Osteocyte (in vitro differentiated cells): ENCODE measurements around the gene VSNL1. TPM values are rescaled to one million over a fixed set of nuclear protein-coding genes. Genes with fewer than 3 reads are reported as not detected.

Experiments used
- DNase-seq: peaks from one replicate; pipeline ENCODE4 v3.0.0; 2021; ENCODE audit warnings: mixed read lengths; ENCODE audit not compliant: unreplicated experiment; ENCODE audit errors: extremely low spot score
- H3K27ac Mint-ChIP-seq: one replicate; pipeline ENCODE4 v1.8.0; 2021; ENCODE audit warnings: mild to moderate bottlenecking, mixed read lengths; ENCODE audit not compliant: unreplicated experiment
- H3K27me3 Mint-ChIP-seq: one replicate; pipeline ENCODE4 v1.8.0; 2021; ENCODE audit warnings: mixed read lengths; ENCODE audit not compliant: unreplicated experiment
- H3K36me3 Mint-ChIP-seq: one replicate; pipeline ENCODE4 v1.8.0; 2021; ENCODE audit warnings: mixed read lengths; ENCODE audit not compliant: unreplicated experiment
- H3K4me1 Mint-ChIP-seq: one replicate; pipeline ENCODE4 v1.8.0; 2021; ENCODE audit warnings: mixed read lengths; ENCODE audit not compliant: unreplicated experiment
- H3K4me3 Mint-ChIP-seq: one replicate; pipeline ENCODE4 v1.8.0; 2021; ENCODE audit warnings: mild to moderate bottlenecking, moderate library complexity, mixed read lengths; ENCODE audit not compliant: unreplicated experiment
- H3K9me3 Mint-ChIP-seq: one replicate; pipeline ENCODE4 v1.8.0; 2021; ENCODE audit warnings: mixed read lengths; ENCODE audit not compliant: unreplicated experiment
- total RNA-seq: library from RNA; stranded (reverse); gene quantifications from 2 replicates; pipeline ENCODE4 v1.2.1, GENCODE V29; 2021
- TF ChIP-seq, protein P1 (sequence below): fragments of 200-600 bp; sonication (generic); IDR thresholded peaks from 2 replicates; pipeline ENCODE4 v1.5.0; 2021; ENCODE audit warnings: antibody characterized with exemption, mild to moderate bottlenecking, moderate library complexity

Gene VSNL1
- total RNA-seq, 1 donor from 2014 or later: not detected

DNA sequence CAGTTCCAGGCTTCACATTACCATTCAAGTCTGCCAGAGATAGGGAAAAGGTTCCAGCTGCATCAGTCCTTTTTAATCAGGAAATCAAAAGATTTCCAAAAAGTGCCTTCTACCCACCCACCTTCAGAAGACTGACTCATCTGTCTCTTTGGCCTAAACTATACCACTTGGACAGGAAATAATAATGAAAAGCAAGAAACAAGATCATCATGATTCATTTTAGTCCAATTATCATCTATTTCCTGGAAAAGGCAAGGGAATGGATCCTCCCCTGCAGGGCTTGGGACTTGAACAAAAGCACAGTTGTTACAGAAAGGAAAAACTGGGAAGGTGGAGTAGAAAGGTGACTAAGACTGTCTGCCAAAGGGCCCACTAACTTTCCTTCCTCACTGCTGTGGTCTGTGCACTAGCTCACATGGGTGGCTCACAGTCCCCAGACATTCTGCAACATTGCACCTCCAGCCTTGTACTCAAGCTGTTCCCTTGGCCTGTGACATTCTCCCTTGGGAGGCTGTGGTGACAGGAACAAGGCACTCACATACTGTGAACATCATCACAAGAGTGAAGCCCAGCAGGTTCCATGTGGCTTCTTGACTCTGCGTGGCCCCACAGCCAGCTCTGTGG is 75.3 kb downstream of the VSNL1 start:
- H3K36me3 Mint-ChIP-seq: no peaks in the 10 kb centered on the region
- H3K4me3 Mint-ChIP-seq: no peak overlapping the region
- TF ChIP-seq, protein P1, sequence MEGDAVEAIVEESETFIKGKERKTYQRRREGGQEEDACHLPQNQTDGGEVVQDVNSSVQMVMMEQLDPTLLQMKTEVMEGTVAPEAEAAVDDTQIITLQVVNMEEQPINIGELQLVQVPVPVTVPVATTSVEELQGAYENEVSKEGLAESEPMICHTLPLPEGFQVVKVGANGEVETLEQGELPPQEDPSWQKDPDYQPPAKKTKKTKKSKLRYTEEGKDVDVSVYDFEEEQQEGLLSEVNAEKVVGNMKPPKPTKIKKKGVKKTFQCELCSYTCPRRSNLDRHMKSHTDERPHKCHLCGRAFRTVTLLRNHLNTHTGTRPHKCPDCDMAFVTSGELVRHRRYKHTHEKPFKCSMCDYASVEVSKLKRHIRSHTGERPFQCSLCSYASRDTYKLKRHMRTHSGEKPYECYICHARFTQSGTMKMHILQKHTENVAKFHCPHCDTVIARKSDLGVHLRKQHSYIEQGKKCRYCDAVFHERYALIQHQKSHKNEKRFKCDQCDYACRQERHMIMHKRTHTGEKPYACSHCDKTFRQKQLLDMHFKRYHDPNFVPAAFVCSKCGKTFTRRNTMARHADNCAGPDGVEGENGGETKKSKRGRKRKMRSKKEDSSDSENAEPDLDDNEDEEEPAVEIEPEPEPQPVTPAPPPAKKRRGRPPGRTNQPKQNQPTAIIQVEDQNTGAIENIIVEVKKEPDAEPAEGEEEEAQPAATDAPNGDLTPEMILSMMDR: no peak
- H3K27ac Mint-ChIP-seq: no peak overlapping the region
- no peaks in the 10 kb centered on the region for H3K27me3 Mint-ChIP-seq
- DNase-seq: no peak
- H3K9me3 Mint-ChIP-seq: no peaks in the 10 kb centered on the region
- H3K4me1 Mint-ChIP-seq: no peaks in the 10 kb centered on the region

DNA sequence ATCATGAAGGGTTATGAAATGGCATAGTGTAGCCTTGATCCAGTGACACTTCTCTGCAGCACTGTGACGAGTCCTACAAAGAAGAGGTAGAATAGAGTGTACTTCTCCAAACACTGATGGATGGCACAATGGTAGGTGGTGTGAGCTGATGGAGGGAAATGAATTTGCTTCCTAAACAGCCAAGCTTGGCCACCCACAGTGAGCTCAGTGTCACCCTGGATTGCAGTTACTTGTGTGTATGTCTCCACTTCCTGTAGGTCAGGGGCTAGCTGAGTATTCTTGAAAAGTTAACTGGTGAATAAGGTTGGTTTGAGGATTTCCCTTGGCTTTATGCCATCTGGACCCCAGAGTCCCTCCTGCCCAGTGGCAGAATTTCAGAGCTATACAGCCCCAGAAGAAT is 75.9 kb downstream of the VSNL1 start:
- Mint-ChIP-seq H3K27me3 (no peaks in the 10 kb centered on the region), H3K4me3 (no peak overlapping the region), H3K9me3 (no peaks in the 10 kb centered on the region), H3K27ac (no peak overlapping the region), H3K4me1 (no peaks in the 10 kb centered on the region), H3K36me3 (no peaks in the 10 kb centered on the region)
- no peak for DNase-seq
- TF ChIP-seq, protein P1: no peak

DNA sequence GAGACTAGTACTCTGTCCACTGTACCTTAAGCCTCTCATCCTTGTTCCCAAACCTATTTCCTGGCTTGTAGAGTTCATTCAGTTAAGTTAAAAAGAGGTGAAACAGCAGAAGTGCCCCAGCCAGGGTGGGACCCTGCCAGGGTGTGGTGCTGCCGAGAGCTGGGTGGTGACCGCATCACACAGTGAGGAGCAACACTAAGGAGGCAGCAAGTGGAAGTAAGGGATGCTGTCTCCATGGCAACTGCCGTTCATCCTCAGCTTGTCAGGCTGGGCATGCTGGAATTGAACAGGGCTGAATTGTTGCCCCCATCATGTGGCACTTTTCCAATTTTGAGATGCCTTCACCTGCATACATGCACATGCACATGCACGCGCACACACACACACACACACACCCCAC is 77.0 kb downstream of the VSNL1 start:
- Mint-ChIP-seq H3K4me1 (no peaks in the 10 kb centered on the region), H3K27me3 (no peaks in the 10 kb centered on the region)

DNA sequence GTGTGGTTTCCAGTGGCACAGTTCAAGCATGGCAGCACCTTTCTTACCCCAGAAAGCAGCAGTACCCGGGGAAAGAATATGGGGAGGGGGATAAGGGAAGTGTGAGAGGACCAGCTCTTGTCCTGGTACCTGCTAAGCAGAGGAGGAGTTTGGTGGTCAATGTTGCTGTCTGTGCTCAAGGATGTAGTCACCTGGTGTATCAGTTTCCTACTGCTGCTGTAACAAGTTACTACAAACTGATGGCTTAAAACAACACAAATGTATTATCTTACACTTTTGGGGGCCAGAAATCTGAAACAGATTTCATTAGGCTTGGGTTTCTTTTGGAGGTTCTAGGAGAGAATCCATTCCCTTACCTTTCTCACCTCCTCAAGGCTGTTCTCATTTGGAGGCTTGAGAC is 77.5 kb downstream of the VSNL1 start:
- TF ChIP-seq, protein P1: no peak
- Mint-ChIP-seq H3K4me1 (no peaks in the 10 kb centered on the region), H3K9me3 (no peaks in the 10 kb centered on the region), H3K27me3 (no peaks in the 10 kb centered on the region), H3K36me3 (no peaks in the 10 kb centered on the region), H3K4me3 (no peak overlapping the region), H3K27ac (no peak overlapping the region)
- DNase-seq: no peak

More for the DNA sequence above, 77.0 kb downstream of the VSNL1 start:
- H3K9me3 Mint-ChIP-seq: no peaks in the 10 kb centered on the region
- no peaks in the 10 kb centered on the region for H3K36me3 Mint-ChIP-seq
- DNase-seq: no peak
- TF ChIP-seq, protein P1: no peak
- no peak overlapping the region for H3K4me3 Mint-ChIP-seq
- H3K27ac Mint-ChIP-seq: no peak overlapping the region

DNA sequence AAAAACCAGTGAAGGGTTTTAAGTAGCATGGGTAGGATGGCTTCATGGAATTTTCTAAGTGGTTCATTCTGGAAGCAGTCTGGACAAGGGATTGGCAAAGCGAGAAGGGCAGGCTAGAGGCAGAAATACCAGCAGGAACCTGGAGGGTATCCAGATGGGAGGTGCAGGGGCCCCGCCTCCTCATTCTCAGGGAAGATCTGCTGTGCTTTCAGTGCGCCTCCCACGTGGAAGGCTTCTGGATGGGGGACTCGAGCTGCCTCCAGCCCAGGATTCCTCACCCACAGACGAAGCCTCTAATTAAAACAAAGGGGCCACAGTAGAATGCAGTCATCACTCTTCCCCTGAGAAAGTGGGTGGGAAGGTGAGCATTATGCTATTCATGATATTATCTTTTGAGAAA is 79.8 kb downstream of the VSNL1 start:
- DNase-seq: no peak
- no peak overlapping the region for H3K4me3 Mint-ChIP-seq
- peaks cover 3% of the 10 kb centered on the region for H3K27me3 Mint-ChIP-seq
- H3K9me3 Mint-ChIP-seq: no peaks in the 10 kb centered on the region
- H3K4me1 Mint-ChIP-seq: no peaks in the 10 kb centered on the region
- TF ChIP-seq, protein P1: no peak
- no peak overlapping the region for H3K27ac Mint-ChIP-seq
- H3K36me3 Mint-ChIP-seq: no peaks in the 10 kb centered on the region
